ENCODE data around the gene HOXA4. TPM values are rescaled to one million over a fixed set of nuclear protein-coding genes. Genes with fewer than 3 reads are reported as not detected.

Gene HOXA4
- total and polyA plus RNA-seq, 2 of the 8 experiments (the other 6 are each of a cell fraction or from before 2014, with no cell fraction given), result not detected

GRCh38 chr7:27161214-27161720 lies 30.7 kb upstream of the HOXA4 start:
- 3% methylated on average over 13 of the region's 27 CpGs; no CpG with 5 or more reads in 1 of the 2 experiments for WGBS, 2 experiments (ENCODE audit: extremely low coverage in 1 of 2, insufficient coverage in 1 of 2, insufficient read length in 1 of 2, insufficient replicate concordance in 2 of 2, low coverage in 1 of 2, low lambda C conversion rate in 2 of 2, missing lambda C conversion rate in 1 of 2)
- Histone ChIP-seq H2AFZ (ENCODE audit: low read length) (no peak overlapping the region), H2BK20ac (ENCODE audit: low read length) (no peak overlapping the region), H3K23me2 (ENCODE audit: low read depth, low read length) (no peaks in the 10 kb centered on the region), H4K20me1 (replicated peaks in 1 of 2; ENCODE audit: control insufficient read depth in 1 of 2, insufficient read depth in 2 of 2, low read length in 2 of 2) (peaks cover 14 to 29% of the 10 kb centered on the region in 2 experiments), H3K27me3 (replicated peaks in 1 of 4; ENCODE audit: control insufficient read depth in 3 of 4, extremely low read depth in 1 of 4, insufficient read depth in 3 of 4, low read length in 3 of 4) (peaks cover 98 to 100% (median 99%) of the 10 kb centered on the region in 4 experiments), H3K23ac (ENCODE audit: insufficient read length) (no peak overlapping the region), H3K4me3 (ENCODE audit: extremely low read depth in 1 of 4, insufficient read depth in 2 of 4, low read depth in 3 of 4, low read length in 4 of 4) (0 out of 8 replicates have a peak overlapping the region, but pooled peaks of 1 of the 4 experiments have one; percentile 60), H4K91ac (replicated peaks; ENCODE audit: insufficient read length, low read length) (no peak overlapping the region), H3K4ac (replicated peaks; ENCODE audit: insufficient read length, low read depth, low read length) (no peak overlapping the region), H2AK5ac (ENCODE audit: low read depth, low read length) (no peak overlapping the region), H3K79me1 (ENCODE audit: low read depth, low read length) (no peaks in the 10 kb centered on the region), H3K9me3 (ENCODE audit: insufficient read depth in 2 of 2, low read depth in 1 of 2, low read length in 1 of 2) (peaks cover 0 to 12% of the 10 kb centered on the region in 2 experiments; a peak in 1 of 4 replicates), H2BK12ac (ENCODE audit: low read depth, low read length) (no peak overlapping the region), H3K36me3 (ENCODE audit: control insufficient read depth in 2 of 4, insufficient read depth in 4 of 4, low read length in 3 of 4) (peaks cover 0 to 28% (median 0%) of the 10 kb centered on the region in 4 experiments; a peak in 1 of 8 replicates), H3K56ac (replicated peaks; ENCODE audit: insufficient read length, low read depth, low read length) (no peak overlapping the region), H3K14ac (ENCODE audit: insufficient read length) (no peak overlapping the region), H3K27ac (ENCODE audit: low read depth, low read length) (no peak overlapping the region), H3K18ac (ENCODE audit: extremely low read depth, low read length) (no peak overlapping the region), H2BK5ac (ENCODE audit: low read depth, low read length) (no peak overlapping the region), H3K4me2 (ENCODE audit: insufficient read depth in 1 of 2, low read depth in 2 of 2, low read length in 2 of 2) (peak overlapping the region in 1 of 2 experiments; percentile 77; a peak in 2 of 4 replicates), H3K4me1 (replicated peaks in 1 of 4; ENCODE audit: control insufficient read depth in 3 of 4, insufficient read depth in 4 of 4, low read length in 3 of 4) (no peaks in the 10 kb centered on the region; a peak in 3 of 7 replicates), H2BK15ac (ENCODE audit: low read length) (no peak overlapping the region), H4K5ac (ENCODE audit: insufficient read length, low read depth, low read length) (no peak overlapping the region), H2BK120ac (replicated peaks; ENCODE audit: low read depth, low read length) (no peak overlapping the region), H4K8ac (ENCODE audit: extremely low read depth, insufficient read depth, low read length) (no peak overlapping the region), H3K9ac (replicated peaks in 1 of 4; ENCODE audit: extremely low read depth in 1 of 4, low read depth in 3 of 4, low read length in 3 of 4) (no peak overlapping the region), H3K79me2 (ENCODE audit: control insufficient read depth in 1 of 2, insufficient read depth in 2 of 2, low read length in 2 of 2) (no peaks in the 10 kb centered on the region)
- no peak for FAIRE-seq
- ChIA-PET CTCF (ENCODE audit: partially characterized antibody) (interaction anchor here (0.5 to 4.4 kb wide), 37 partner anchors 9 to 844 kb away, joined by 3 to 80 read pairs (median 4); partner anchors contain the start of genes HOXA3, HOXA4, HOXA5 and HOXA6), POLR2A (ENCODE audit: partially characterized antibody) (interaction anchor here (0.6 to 0.7 kb wide), 2 partner anchors 25 to 958 kb away, joined by 3 to 4 read pairs; no protein-coding TSS in a partner anchor)
- no peak for DNase-seq (ENCODE audit: low read depth in 1 of 2, low spot score in 2 of 2)
- TF ChIP-seq CBX8 (IDR thresholded peaks at IDR 0.05; ENCODE audit: borderline replicate concordance, low read depth, low read length) (no peak), TBP (IDR thresholded peaks at IDR 0.05; ENCODE audit: low read depth, low read length) (no peak), SRF (IDR thresholded peaks at IDR 0.05; ENCODE audit: low read depth, low read length) (no peak), KDM5A (IDR thresholded peaks at IDR 0.05; ENCODE audit: low read length) (no peak), POLR2A (IDR thresholded peaks at IDR 0.05; ENCODE audit: control extremely low read depth in 1 of 2, low read depth in 2 of 2, low read length in 2 of 2) (no peak), GTF2F1 (IDR thresholded peaks at IDR 0.05; ENCODE audit: borderline replicate concordance, low read depth, low read length) (no peak), RFX5 (IDR thresholded peaks at IDR 0.05; ENCODE audit: borderline replicate concordance, low read depth, low read length) (no peak)
